ENCODE data around the gene IGSF22. TPM values are rescaled to one million over a fixed set of nuclear protein-coding genes. Genes with fewer than 3 reads are reported as not detected.
"Not testable (repeated sequence)": the region's sequence is repeated elsewhere in the genome, so short reads cannot be mapped to it uniquely, and the experiment has no call there.

IGSF22 gene
- total RNA-seq, 4 donors from 2014 or later = 0.17 to 0.23 TPM; not detected in 2

DNA sequence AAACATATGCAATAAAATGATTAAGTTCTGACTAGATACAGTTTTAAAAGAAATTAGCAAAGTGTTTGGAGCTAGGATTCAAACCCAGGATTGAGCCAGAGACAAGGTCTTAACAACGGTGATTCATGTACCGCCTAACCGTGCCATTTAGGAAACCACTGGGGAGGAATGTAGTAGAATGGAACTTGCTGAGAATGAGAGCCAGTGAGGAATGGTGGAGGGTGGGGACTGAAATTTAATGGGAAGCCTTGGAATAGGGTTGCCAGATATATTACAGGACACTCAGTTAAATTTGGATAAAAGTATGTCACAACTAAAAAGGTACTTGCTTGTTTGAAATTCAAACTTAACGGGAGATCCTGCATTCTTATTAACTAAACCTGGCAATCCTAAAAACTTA lies 57.9 kb downstream of the IGSF22 start:
- intact Hi-C loops (cut with DNase I) = no loop called here
- TF ChIP-seq EP300 (IDR thresholded peaks at IDR 0.05) (no peak), POLR2AphosphoS5 (IDR thresholded peaks at IDR 0.05) (no peak), POLR2A (IDR thresholded peaks at IDR 0.05; ENCODE audit: low read depth) (no peak)
- TF ChIP-seq, protein P1, sequence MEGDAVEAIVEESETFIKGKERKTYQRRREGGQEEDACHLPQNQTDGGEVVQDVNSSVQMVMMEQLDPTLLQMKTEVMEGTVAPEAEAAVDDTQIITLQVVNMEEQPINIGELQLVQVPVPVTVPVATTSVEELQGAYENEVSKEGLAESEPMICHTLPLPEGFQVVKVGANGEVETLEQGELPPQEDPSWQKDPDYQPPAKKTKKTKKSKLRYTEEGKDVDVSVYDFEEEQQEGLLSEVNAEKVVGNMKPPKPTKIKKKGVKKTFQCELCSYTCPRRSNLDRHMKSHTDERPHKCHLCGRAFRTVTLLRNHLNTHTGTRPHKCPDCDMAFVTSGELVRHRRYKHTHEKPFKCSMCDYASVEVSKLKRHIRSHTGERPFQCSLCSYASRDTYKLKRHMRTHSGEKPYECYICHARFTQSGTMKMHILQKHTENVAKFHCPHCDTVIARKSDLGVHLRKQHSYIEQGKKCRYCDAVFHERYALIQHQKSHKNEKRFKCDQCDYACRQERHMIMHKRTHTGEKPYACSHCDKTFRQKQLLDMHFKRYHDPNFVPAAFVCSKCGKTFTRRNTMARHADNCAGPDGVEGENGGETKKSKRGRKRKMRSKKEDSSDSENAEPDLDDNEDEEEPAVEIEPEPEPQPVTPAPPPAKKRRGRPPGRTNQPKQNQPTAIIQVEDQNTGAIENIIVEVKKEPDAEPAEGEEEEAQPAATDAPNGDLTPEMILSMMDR (IDR thresholded peaks at IDR 0.05) = no peak
- Histone ChIP-seq H3K27me3 (no peaks in the 10 kb centered on the region), H3K4me1 (no peaks in the 10 kb centered on the region), H3K36me3 (no peaks in the 10 kb centered on the region), H3K27ac (replicated peaks in 1 of 4) (no peak overlapping the region), H3K9me3 (no peaks in the 10 kb centered on the region), H3K4me3 (no peak overlapping the region)
- WGBS = 87% methylated on average over 4 of the region's 4 CpGs
- no peak for DNase-seq (ENCODE audit: extremely low spot score)

GRCh38 chr11:18665353-18665872 lies 60.6 kb downstream of the IGSF22 start:
- H3K27me3 ChIP-seq; H3K36me3 ChIP-seq; H3K4me1 ChIP-seq; H3K4me3 ChIP-seq; intact Hi-C loops (cut with DNase I); H3K9me3 ChIP-seq; H3K27ac ChIP-seq (replicated peaks in 1 of 4); DNase-seq (ENCODE audit: extremely low spot score): not testable (repeated sequence)
- 83% methylated on average over 10 of the region's 10 CpGs for WGBS

DNA sequence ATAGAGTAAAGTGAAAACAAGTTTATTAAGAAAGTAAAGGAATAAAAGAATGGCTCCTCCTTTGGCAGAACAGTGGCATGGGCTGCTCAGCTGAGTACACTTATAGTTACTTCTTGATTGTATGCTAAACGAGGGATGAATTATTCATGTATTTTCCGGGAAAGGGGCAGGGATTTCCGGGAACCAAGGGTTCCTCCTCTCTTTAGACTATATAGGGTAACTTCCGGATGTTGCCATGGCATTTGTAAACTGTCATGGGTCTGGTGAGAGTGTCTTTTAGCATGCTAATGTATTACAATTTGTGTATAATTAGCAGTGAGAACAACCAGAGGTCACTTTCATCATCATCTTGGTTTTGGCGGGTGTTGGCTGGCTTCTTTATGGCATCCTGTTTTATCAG lies 68.3 kb downstream of the IGSF22 start:
- 88% methylated on average over 5 of the region's 5 CpGs for WGBS
- Histone ChIP-seq H3K27ac (replicated peaks in 1 of 4) (no peak overlapping the region), H3K9me3 (peaks cover 0 to 8% (median 0%) of the 10 kb centered on the region in 4 donors), H3K27me3 (peaks cover 0 to 6% (median 0%) of the 10 kb centered on the region in 4 donors), H3K4me3 (no peak overlapping the region), H3K36me3 (no peaks in the 10 kb centered on the region), H3K4me1 (no peaks in the 10 kb centered on the region)
- no peak for DNase-seq (ENCODE audit: extremely low spot score)
- intact Hi-C loops (cut with DNase I) = no loop called here
- no peak for TF ChIP-seq POLR2A (IDR thresholded peaks at IDR 0.05; ENCODE audit: low read depth)
- TF ChIP-seq, protein P1 (IDR thresholded peaks at IDR 0.05) = no peak
- TF ChIP-seq POLR2AphosphoS5 (IDR thresholded peaks at IDR 0.05) = no peak
- no peak for TF ChIP-seq EP300 (IDR thresholded peaks at IDR 0.05)

Other genes with a start within 250 kb of the IGSF22 start
- gene TSG101, start 199.2 kb downstream of the IGSF22 start, total RNA-seq = 10 to 100 TPM; 60.1 to 93.2 (median 80.5) TPM
- 10 to 100 TPM; 28.7 to 39.1 (median 29.6) TPM for gene UEVLD, start 137.5 kb downstream of the IGSF22 start, total RNA-seq
- 1 to 10 TPM in 1 of 4 donors, not detected in 3; 7.1 TPM for gene MISFA, start 126.4 kb downstream of the IGSF22 start, total RNA-seq
- 10 to 100 TPM in 3 of 4 donors, 1 to 10 TPM in 1; 9.6 to 32.1 (median 18.1) TPM for gene SPTY2D1, start 91.8 kb downstream of the IGSF22 start, total RNA-seq
- 1 to 10 TPM; 2.5 to 5.5 (median 4.2) TPM for gene TMEM86A, start 27.4 kb downstream of the IGSF22 start, total RNA-seq
- gene PTPN5, start 65.6 kb upstream of the IGSF22 start, total RNA-seq = 1 to 10 TPM; 1.2 to 4.1 (median 3.0) TPM
- not detected for gene MRGPRX1, start 213.2 kb upstream of the IGSF22 start, total RNA-seq